HG03575 (cell line): ENCODE results near the gene PCNT.

Source experiments
- ATAC-seq: cut with Tn5 transposase; IDR thresholded peaks from one replicate; pipeline ENCODE4 v1.9.1; 2021; ENCODE audit not compliant: unreplicated experiment, insufficient number of reproducible peaks, low FRiP score; ENCODE audit errors: extremely low read depth

Gene PCNT

GRCh38 chr21:46328151-46328550, 4.2 kb downstream of the PCNT start:
- ATAC-seq: no peak

- ATAC-seq: no peak
Measured at GRCh38 chr21:46329796-46330195, 5.8 kb downstream of the PCNT start.

GRCh38 chr21:46334351-46335140, 10.6 kb downstream of the PCNT start:
- ATAC-seq: no peak

GRCh38 chr21:46336603-46337002, 12.6 kb downstream of the PCNT start:
- ATAC-seq: no peak

- ATAC-seq: no peak
Measured at GRCh38 chr21:46340998-46341397, 17.0 kb downstream of the PCNT start.

GRCh38 chr21:46344219-46344915, 20.4 kb downstream of the PCNT start:
- ATAC-seq: no peak

GRCh38 chr21:46345861-46346260, 21.9 kb downstream of the PCNT start:
- ATAC-seq: no peak

GRCh38 chr21:46346296-46347202, 22.6 kb downstream of the PCNT start:
- no peak for ATAC-seq

GRCh38 chr21:46347203-46347550, 23.2 kb downstream of the PCNT start:
- no peak for ATAC-seq

- ATAC-seq: no peak
Measured at GRCh38 chr21:46347791-46348381, 23.9 kb downstream of the PCNT start.

- no peak for ATAC-seq
Measured at GRCh38 chr21:46349134-46349760, 25.3 kb downstream of the PCNT start.

- ATAC-seq: no peak
Measured at GRCh38 chr21:46350571-46350970, 26.6 kb downstream of the PCNT start.

- no peak for ATAC-seq
Measured at GRCh38 chr21:46350981-46351380, 27.0 kb downstream of the PCNT start.

- no peak for ATAC-seq
Measured at GRCh38 chr21:46351476-46352163, 27.7 kb downstream of the PCNT start.

- no peak for ATAC-seq
Measured at GRCh38 chr21:46352164-46352515, 28.2 kb downstream of the PCNT start.

GRCh38 chr21:46352913-46353312, 29.0 kb downstream of the PCNT start:
- no peak for ATAC-seq

GRCh38 chr21:46354046-46354445, 30.1 kb downstream of the PCNT start:
- no peak for ATAC-seq

- no peak for ATAC-seq
Measured at GRCh38 chr21:46354518-46354917, 30.6 kb downstream of the PCNT start.
